Keratinocyte (primary cell): ENCODE results near the gene ZBTB48. TPM values are rescaled to one million over a fixed set of nuclear protein-coding genes. Genes with fewer than 3 reads are reported as not detected.

Source experiments
- DNase-seq: peaks from one replicate; pipeline ENCODE4 v3.0.0-alpha.2; 2011; ENCODE audit warnings: low read depth, missing footprints, low spot score
- FAIRE-seq: peaks from 2 replicates; lab custom pipeline; 2011; peaks lifted over from hg19 to GRCh38; lab: Jason Lieb, UNC
- H2AFZ ChIP-seq: 2 replicates; pipeline ENCODE4 v1.6.0; 2012; ENCODE audit warnings: low read length, control low read depth, inconsistent platforms; ENCODE audit not compliant: control insufficient read depth
- H3K27ac ChIP-seq: 2 replicates; pipeline ENCODE4 v1.5.1; 2011; ENCODE audit warnings: low read length; ENCODE audit not compliant: control insufficient read depth, insufficient read depth
- H3K27me3 ChIP-seq: 3 replicates; pipeline ENCODE4 v1.6.0; 2011; ENCODE audit warnings: low read length; ENCODE audit not compliant: control insufficient read depth, insufficient read depth; ENCODE audit errors: extremely low read depth
- H3K36me3 ChIP-seq, 2 experiments: 2 replicates in 1 of 2; 3 replicates in 1 of 2; pipeline ENCODE4 v1.5.1; 2011; ENCODE audit warnings: low read length in 2 of 2, mild to moderate bottlenecking in 1 of 2; ENCODE audit not compliant: control insufficient read depth in 2 of 2, insufficient read depth in 2 of 2; ENCODE audit errors: extremely low read depth in 1 of 2
- H3K4me1 ChIP-seq: 3 replicates; pipeline ENCODE4 v1.5.1; 2011; ENCODE audit warnings: low read length; ENCODE audit not compliant: control insufficient read depth, insufficient read depth; ENCODE audit errors: extremely low read depth
- H3K4me2 ChIP-seq: 3 replicates; pipeline ENCODE4 v1.6.0; 2011; ENCODE audit warnings: low read depth, low read length; ENCODE audit not compliant: control insufficient read depth, insufficient read depth; ENCODE audit errors: extremely low read depth
- H3K4me3 ChIP-seq, 3 experiments: fragments of 200-600 bp in 1 of 3; sonication (generic) in 1 of 3; 2 replicates in 2 of 3; 3 replicates in 1 of 3; pipeline ENCODE4 v1.5.1; 2011 to 2016; ENCODE audit warnings: low read length in 3 of 3, mild to moderate bottlenecking in 3 of 3, control low read depth in 2 of 3, inconsistent platforms in 1 of 3, low read depth in 1 of 3, mixed read lengths in 1 of 3, mixed run types in 1 of 3, moderate library complexity in 1 of 3; ENCODE audit not compliant: control insufficient read depth in 2 of 3, insufficient read depth in 2 of 3; ENCODE audit errors: extremely low read depth in 1 of 3
- H3K79me2 ChIP-seq: 2 replicates; pipeline ENCODE4 v1.6.0; 2012; ENCODE audit warnings: low read length; ENCODE audit not compliant: control insufficient read depth, insufficient read depth
- H3K9ac ChIP-seq: 3 replicates; pipeline ENCODE4 v1.6.0; 2011; ENCODE audit warnings: low read length; ENCODE audit not compliant: control insufficient read depth, insufficient read depth; ENCODE audit errors: extremely low read depth
- H3K9me1 ChIP-seq: 3 replicates; pipeline ENCODE4 v1.6.0; 2011; ENCODE audit warnings: low read length; ENCODE audit not compliant: control insufficient read depth, insufficient read depth; ENCODE audit errors: extremely low read depth
- H3K9me3 ChIP-seq: 2 replicates; pipeline ENCODE4 v1.5.1; 2012; ENCODE audit warnings: low read depth, low read length; ENCODE audit not compliant: control insufficient read depth
- H4K20me1 ChIP-seq: 3 replicates; pipeline ENCODE4 v1.6.0; 2011; ENCODE audit warnings: low read length; ENCODE audit not compliant: control insufficient read depth, insufficient read depth; ENCODE audit errors: extremely low read depth
- CTCF ChIP-seq, 3 experiments: IDR thresholded peaks in 1 of 3; conservative IDR thresholded peaks in 1 of 3; optimal IDR thresholded peaks in 1 of 3; 2 replicates in 2 of 3; 3 replicates in 1 of 3; pipeline versions ENCODE3 to v1.5.1; 2011; ENCODE audit warnings: low read length in 3 of 3, mild to moderate bottlenecking in 3 of 3, moderate library complexity in 2 of 3, control low read depth in 1 of 3, inconsistent platforms in 1 of 3; ENCODE audit not compliant: insufficient read depth in 2 of 3; ENCODE audit errors: extremely low read depth in 1 of 3
- EZH2 ChIP-seq: IDR thresholded peaks from one replicate; pipeline ENCODE4 v1.6.1; 2012; ENCODE audit warnings: inconsistent platforms, mild to moderate bottlenecking, low read length, moderate library complexity
- dilution Hi-C: fragments of 300-500 bp; cut with MboI; formaldehyde crosslinking; loops from one replicate; pipeline ENCODE4 v1.7.0; 2020; ENCODE audit warnings: low sequenced_read_pairs; ENCODE audit not compliant: extremely low pct_ligation_motif_present
- polyA plus RNA-seq, 5 experiments: library from polyadenylated mRNA; depleted of rRNA in 3 of 5; stranded (reverse) in 3 of 5; stranded (forward) in 1 of 5; unstranded in 1 of 5; fragments of >200 nt; gene quantifications; 1 replicate in 1 of 5; 2 replicates in 3 of 5; 3 replicates in 1 of 5; pipeline versions ENCODE4 v1.2.1 to v1.2.3, GENCODE V29; 2011 to 2012; ENCODE audit warnings: missing spikeins in 2 of 5, low read depth in 1 of 5, low replicate concordance in 1 of 5

Gene ZBTB48
- polyA plus RNA-seq, 1 donor (not counting 4 experiments of a cell fraction or from before 2014, with no cell fraction given): 10.9 TPM

GRCh38 chr1:6570100-6570499 is 9.7 kb upstream of the ZBTB48 start:
- Histone ChIP-seq H3K9me3 (no peaks in the 10 kb centered on the region), H3K79me2 (no peaks in the 10 kb centered on the region), H3K27ac (no peak overlapping the region), H3K36me3 (no peaks in the 10 kb centered on the region), H3K4me1 (no peaks in the 10 kb centered on the region), H4K20me1 (no peaks in the 10 kb centered on the region), H3K4me3 (no peak overlapping the region), H3K9me1 (no peaks in the 10 kb centered on the region), H2AFZ (no peak overlapping the region), H3K4me2 (no peak overlapping the region), H3K9ac (no peak overlapping the region), H3K27me3 (peaks cover 11% of the 10 kb centered on the region)
- dilution Hi-C loops: no loop called here
- TF ChIP-seq EZH2: no peak
- TF ChIP-seq CTCF (optimal IDR thresholded peaks at IDR 0.05 in 1 of 3, IDR thresholded peaks at IDR 0.05 in 1 of 3, conservative IDR thresholded peaks at IDR 0.05 in 1 of 3; ENCODE audit: extremely low read depth in 1 of 3, insufficient read depth in 2 of 3, low read length in 3 of 3): no peak
- DNase-seq (no peak), FAIRE-seq (no peak)

- FAIRE-seq: no peak
- Histone ChIP-seq H3K9me3 (no peaks in the 10 kb centered on the region), H3K9ac (no peak overlapping the region)
These were observed 8.8 kb upstream of the ZBTB48 start for GRCh38 chr1:6570987-6571386.

More at GRCh38 chr1:6570987-6571386, 8.8 kb upstream of the ZBTB48 start:
- H3K27ac ChIP-seq: no peak overlapping the region
- no peak for TF ChIP-seq CTCF (optimal IDR thresholded peaks at IDR 0.05 in 1 of 3, IDR thresholded peaks at IDR 0.05 in 1 of 3, conservative IDR thresholded peaks at IDR 0.05 in 1 of 3; ENCODE audit: extremely low read depth in 1 of 3, insufficient read depth in 2 of 3, low read length in 3 of 3)
- TF ChIP-seq EZH2: no peak
- no peaks in the 10 kb centered on the region for H4K20me1 ChIP-seq
- H3K36me3 ChIP-seq: no peaks in the 10 kb centered on the region
- H3K27me3 ChIP-seq: peaks cover 8% of the 10 kb centered on the region
- no peak overlapping the region for H2AFZ ChIP-seq
- H3K9me1 ChIP-seq: no peaks in the 10 kb centered on the region
- H3K4me1 ChIP-seq: no peaks in the 10 kb centered on the region
- H3K4me2 ChIP-seq: no peak overlapping the region
- H3K79me2 ChIP-seq: no peaks in the 10 kb centered on the region
- DNase-seq: no peak
- dilution Hi-C loops: no loop called here
- H3K4me3 ChIP-seq: no peak overlapping the region
